GM13977 (cell line): ENCODE data around the gene TMC8.

Experiments
- DNase-seq: peaks from one replicate; pipeline ENCODE4 v3.0.0; 2012; ENCODE audit warnings: low spot score
- CTCF ChIP-seq: IDR thresholded peaks from 2 replicates; pipeline ENCODE4 v1.5.1; 2012; ENCODE audit warnings: mild to moderate bottlenecking, control low read depth; ENCODE audit not compliant: insufficient read depth; ENCODE audit errors: extremely low read depth, missing control alignments
- in situ Hi-C: fragments of 300-500 bp; cut with MboI; formaldehyde crosslinking; loops from one replicate; pipeline ENCODE4 v1.12.0; 2022; ENCODE audit warnings: low sequenced_read_pairs, low pct_unique_long_range_greater_than_20kb, mixed read lengths, inconsistent platforms; ENCODE audit not compliant: unreplicated experiment

TMC8 gene

GRCh38 chr17:78089576-78090281 is 40.8 kb upstream of the TMC8 start:
- in situ Hi-C loops = no loop called here
- TF ChIP-seq CTCF = no peak
- no peak for DNase-seq

GRCh38 chr17:78092794-78093324 is 37.7 kb upstream of the TMC8 start:
- DNase-seq = no peak
- in situ Hi-C loops = no loop called here
- TF ChIP-seq CTCF = no peak

GRCh38 chr17:78095035-78095434 is 35.5 kb upstream of the TMC8 start:
- in situ Hi-C loops = no loop called here
- TF ChIP-seq CTCF = no peak
- no peak for DNase-seq

DNA sequence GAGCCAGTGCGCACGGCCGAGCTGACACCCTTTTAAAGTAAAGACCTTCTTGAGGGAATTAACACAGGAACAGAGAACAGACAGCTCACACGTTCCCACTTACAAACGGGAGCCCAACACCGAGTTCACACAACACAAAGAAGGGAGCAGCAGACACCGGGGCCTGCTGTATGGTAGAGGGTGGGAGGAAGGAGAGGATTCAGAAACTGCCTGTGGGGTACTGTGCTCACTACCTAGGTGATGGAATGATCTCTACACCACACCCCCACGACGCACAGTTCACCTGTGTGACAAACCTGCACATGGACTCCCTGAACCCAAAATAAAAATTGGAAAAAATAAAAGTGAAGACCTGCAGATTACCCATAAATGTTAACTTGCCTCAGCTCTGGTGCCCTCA is 34.5 kb upstream of the TMC8 start:
- DNase-seq = no peak
- TF ChIP-seq CTCF = no peak
- in situ Hi-C loops = no loop called here

- no peak for DNase-seq
- in situ Hi-C loops = no loop called here
- TF ChIP-seq CTCF = no peak
Measured at GRCh38 chr17:78101112-78101511, 29.5 kb upstream of the TMC8 start.

DNA sequence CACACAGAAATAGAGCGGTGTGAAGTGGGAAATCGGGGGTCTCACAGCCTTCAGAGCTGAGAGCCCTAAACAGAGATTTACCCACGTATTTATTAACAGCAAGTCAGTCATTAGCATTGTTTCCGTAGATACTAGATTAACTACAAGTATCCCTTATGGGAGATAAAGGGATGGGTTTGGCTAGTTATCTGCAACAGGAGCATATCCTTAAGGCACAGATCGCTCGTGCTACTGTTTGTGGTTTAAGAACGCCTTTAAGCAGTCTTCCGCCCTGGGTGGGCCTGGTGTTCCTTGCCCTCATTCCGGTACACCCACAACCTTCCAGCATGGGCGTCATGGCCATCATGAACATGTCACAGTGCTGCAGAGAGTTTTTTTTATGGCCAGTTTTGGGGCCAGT is 29.0 kb upstream of the TMC8 start:
- DNase-seq = no peak
- TF ChIP-seq CTCF = no peak
- in situ Hi-C loops = no loop called here
